HG03469 (cell line): ENCODE measurements around the gene ALDH2.
"Not testable (repeated sequence)": the region's sequence is repeated elsewhere in the genome, so short reads cannot be mapped to it uniquely, and the experiment has no call there.

Source experiments
- ATAC-seq: cut with Tn5 transposase; IDR thresholded peaks from one replicate; pipeline ENCODE4 v1.9.1; 2021; ENCODE audit warnings: mild to moderate bottlenecking, moderate library complexity, moderate number of reproducible peaks; ENCODE audit not compliant: unreplicated experiment

Gene ALDH2

DNA sequence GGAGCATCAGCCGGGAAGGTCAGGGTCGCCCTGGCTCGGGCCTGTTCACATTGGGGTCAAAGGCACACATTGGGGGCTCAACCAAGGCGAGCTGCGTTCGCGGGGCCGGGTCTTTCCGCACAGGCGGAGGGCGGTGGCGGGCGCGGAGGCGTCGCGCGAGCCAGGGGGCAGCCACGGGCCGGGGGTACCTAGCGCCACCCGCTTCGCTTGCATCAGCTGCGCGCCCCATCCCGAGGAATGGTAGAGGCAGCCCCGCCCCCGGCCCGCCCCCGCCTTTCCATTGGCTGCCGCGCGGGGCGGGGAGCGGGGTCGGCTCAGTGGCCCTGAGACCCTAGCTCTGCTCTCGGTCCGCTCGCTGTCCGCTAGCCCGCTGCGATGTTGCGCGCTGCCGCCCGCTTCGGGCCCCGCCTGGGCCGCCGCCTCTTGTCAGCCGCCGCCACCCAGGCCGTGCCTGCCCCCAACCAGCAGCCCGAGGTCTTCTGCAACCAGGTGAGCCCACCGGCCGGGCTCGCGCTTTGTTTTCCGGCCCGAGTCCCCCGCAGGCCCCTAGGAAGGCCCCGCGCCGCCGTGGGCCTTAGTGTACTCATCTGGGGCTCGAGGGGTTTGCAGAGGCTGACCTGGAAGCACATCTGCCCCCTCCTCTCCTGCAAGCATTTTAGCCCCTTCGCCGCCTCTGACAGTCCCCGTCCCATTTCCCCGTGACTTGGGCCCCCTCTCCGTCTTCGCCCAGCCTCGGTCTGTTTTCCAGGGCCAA lies at the start of gene ALDH2:
Gene ALDH2, plus strand, starts transcription at position 326 of the 754 bp plus-strand sequence. Its CDS starts 50 bp downstream, at position 376.
- no peak for ATAC-seq

DNA sequence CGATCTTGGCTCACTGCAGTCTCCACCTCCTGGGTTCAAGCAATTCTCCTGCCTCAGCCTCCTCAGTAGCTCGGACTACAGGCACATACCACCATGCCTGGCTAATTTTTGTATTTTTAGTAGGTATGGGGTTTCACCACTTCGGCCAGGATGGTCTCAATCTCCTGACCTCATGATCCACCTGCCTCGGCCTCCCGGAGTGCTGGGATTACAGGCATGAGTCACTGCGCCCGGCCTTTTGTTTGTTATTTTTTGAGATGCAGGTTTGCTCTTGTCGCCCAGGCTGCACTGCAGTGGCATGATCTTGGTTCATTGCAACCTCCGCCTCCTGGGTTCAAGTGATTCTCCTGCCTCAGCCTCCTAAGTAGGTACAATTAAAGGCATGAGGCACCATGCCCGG lies 47.4 kb upstream of the ALDH2 start:
- not testable (repeated sequence) for ATAC-seq

DNA sequence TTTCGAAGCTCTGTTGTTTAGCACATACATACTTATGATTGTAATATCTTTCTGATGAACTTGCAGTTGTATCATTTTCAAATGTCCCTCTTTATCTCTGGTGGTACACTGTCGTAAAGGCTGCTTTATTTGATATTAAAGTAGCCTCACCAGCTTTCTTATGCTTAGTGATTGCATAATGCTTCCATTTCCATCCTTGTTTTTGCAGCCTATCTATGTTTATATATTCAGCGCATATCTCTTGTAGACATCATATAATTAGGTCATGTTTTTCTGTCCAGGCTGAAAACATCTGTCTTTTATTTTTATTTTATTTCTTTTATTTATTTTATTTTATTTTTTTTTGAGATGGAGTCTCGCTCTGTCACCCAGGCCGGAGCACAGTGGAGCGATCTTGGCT lies 46.3 kb upstream of the ALDH2 start:
- ATAC-seq: no peak

DNA sequence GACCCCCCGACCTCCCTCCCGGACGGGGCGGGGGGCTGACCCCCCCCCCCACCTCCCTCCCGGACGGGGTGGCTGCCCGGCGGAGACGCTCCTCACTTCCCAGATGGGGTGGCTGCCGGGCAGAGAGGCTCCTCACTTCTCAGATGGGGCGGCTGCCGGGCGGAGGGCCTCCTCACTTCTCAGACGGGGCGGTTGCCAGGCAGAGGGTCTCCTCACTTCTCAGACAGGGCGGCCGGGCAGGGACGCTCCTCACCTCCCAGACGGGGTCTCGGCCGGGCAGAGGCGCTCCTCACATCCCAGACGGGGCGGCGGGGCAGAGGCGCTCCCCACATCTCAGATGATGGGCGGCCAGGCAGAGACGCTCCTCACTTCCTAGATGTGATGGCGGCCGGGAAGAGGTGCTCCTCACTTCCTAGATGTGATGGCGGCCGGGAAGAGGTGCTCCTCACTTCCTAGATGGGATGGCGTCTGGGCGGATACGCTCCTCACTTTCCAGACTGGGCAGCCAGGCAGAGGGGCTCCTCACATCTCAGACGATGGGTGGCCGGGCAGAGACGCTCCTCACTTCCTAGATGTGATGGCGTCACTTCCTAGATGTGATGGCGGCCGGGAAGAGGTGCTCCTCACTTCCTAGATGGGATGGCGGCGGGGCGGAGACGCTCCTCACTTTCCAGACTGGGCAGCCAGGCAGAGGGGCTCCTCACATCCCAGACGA lies 42.9 kb upstream of the ALDH2 start:
- ATAC-seq: not testable (repeated sequence)

DNA sequence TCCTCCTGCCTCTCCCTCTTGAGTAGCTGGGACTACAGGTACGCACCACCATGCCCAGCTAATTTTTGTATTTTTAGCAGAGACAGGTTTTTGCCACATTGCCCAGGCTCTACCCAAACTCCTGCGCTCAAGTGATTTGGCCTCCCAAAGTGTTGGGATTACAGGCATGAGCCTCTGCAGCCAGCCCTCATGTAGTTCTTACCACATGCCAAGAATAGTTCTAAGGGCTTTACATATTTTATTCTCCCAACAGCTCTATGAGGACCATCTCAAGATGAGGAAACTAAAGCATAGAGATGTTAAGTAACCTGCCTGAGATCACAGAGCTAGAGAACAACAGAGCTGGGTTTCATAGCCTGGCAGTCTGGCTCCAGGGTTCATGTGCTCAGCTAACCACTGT lies 37.9 kb upstream of the ALDH2 start:
- ATAC-seq: no peak

DNA sequence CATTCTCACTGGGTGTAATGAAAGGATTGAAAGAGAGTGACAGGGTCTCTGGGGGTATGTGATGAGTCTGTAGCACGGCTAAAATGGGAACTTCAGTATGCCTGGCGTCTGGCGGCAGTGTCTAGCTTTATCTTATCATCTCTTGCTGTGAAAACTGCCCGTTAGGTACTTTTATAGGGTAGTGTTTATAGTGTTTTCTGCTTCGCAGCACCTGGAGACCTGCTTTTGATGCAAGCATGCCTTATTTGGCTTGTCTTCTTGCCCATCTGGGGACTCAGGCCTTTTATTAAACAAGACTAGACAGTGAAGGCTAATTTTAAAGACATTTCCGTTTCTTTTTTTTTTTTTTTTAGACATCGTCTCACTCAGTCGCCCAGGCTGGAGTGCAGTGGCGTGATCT lies 36.3 kb upstream of the ALDH2 start:
- no peak for ATAC-seq

DNA sequence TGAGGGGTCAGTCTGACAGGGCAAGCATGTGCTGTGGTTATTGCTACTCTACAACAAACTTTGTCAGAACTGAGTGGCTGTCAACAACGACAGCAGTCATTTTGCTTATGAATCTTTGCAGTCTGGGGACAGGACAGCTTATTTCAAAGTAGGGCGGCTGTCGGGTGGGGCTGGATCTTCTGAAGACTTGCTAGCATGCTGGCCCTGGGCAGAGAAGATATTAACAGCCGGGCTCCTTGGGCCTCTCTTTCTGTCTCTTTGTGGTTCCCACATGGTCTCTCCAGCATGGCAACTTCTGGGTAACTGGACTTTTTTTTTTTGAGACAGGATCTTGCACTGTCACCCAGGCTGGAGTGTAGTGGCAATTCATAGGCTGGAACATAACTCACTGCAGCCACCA lies 33.9 kb upstream of the ALDH2 start:
- ATAC-seq: no peak

DNA sequence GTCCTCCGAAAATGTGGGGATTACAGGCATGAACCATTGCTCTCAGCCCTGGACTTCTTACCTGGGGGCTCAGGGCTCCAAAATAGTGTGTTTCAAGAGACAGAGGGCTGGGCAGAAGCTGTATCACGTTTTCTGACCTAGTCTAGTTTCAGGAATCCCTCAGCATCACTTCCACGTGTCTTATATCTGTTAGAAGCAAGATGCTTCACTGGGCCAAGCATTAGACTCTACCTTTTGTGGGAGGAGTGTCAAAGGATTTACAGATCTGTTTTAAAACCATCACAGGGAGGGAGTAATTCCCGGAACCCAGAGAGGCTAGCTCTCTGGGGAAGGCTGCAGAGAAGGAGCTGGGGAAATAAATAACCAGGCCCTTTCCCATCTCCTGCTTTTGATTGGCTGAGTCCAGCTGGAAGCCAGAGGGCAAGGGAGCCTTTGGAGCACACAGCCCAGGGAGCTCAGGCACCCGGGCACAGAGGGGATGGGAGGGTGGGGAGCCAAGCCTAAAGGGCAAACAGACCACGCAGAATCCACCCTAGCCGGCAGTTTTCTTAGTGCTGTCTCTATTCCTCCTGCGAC lies 33.3 kb upstream of the ALDH2 start:
- no peak for ATAC-seq

DNA sequence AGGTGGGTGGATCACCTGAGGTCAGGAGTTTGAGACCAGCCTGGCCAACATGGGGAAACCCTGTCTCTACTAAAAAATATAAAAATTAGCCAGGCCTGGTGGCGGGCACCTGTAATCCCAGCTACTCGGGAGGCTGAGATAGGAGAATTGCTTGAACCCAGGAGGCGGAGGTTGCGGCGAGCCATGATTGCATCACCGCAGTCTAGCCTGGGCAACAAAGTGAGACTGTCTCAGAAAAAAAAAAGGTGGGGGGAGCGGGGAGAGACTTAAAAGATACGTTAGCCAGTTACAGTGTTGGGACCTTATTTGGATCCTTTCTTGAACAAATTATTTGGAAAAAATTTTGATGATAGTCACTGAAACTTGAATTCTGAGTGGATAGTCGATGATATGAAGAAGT lies 27.2 kb upstream of the ALDH2 start:
- not testable (repeated sequence) for ATAC-seq

DNA sequence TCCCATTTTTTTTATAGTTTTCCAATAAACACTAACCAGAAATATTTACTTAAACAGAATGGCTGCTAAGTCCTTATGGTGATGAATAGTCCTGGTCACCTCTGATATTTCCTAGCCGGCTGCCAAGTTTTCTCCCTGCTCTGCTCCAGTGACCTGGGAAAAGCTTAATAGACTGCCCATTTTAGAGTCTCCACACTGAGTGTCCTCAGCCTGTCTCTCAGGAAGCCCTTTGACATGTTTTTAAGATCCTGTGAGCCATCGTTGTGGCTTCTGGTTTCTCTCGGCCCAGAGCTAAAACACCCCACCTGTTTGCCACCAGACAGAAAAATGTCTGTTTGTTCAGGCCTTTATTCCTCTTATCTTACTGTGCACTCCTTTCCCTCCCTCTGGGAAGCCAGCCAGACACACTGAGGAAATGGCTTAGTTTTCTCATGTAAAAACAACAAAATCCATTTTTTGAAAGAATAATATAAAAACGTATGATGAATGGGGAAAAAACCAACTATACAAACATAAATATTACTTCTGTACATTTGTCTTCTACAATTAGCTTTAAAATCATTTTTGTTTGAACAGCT lies 25.4 kb upstream of the ALDH2 start:
- ATAC-seq: no peak

DNA sequence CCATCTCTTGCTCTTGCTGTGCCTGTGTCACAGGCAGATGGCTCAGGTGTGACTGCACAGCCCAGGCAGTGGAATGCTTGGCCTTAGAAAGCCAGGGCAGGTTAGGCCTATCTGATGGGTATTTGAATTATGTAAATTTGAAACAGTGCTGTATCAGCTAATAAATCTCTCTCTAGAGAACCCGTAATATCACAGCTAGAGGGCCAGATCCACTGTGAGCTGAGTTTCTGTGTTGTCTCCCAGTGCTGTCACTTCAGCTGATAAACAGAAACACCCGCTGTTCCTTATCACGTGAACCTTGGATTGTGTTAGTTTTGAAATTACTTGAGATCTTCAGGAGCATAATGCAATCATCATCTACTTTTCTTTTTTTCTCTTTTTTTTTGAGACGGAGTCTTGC lies 21.5 kb upstream of the ALDH2 start:
- ATAC-seq: no peak

DNA sequence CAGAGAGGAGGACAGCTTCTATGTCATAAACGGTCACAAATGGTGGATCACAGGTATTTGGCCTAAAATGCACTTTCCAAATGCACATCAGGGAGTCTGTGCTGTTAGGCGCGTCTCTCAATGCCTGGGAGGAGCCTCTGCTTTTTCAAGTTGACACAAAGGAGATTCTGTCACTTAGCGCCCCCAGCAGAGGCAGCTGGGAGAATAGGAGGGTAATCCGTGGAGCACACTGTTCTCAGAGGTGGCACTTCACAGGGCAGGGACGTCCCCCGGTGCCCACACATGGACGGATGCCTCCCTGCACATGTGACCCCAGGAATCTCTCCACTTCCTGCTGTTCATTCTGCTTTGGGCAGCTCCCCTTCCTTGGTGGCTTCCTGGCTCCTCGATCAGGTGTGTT lies 19.4 kb upstream of the ALDH2 start:
- no peak for ATAC-seq

DNA sequence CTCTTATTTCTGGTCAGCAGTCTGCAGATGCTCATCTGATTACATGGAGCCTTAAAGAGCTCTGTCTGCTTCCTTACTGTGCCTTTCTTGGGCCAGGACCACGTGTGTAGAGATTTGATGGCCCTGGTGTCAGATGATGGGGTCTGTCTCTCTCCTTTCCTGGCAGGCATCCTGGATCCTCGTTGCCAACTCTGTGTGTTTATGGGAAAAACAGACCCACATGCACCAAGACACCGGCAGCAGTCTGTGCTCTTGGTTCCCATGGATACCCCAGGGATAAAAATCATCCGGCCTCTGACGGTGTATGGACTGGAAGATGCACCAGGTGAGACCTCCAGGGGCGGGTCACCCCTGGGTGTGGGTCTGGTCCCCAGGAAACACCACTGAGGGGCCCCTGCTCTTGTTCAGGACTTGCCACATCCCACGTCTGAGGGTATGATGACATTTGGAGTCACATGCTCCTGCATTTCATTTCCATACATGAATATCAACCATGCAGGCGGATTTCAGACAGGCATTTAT lies 18.5 kb upstream of the ALDH2 start:
- no peak for ATAC-seq

DNA sequence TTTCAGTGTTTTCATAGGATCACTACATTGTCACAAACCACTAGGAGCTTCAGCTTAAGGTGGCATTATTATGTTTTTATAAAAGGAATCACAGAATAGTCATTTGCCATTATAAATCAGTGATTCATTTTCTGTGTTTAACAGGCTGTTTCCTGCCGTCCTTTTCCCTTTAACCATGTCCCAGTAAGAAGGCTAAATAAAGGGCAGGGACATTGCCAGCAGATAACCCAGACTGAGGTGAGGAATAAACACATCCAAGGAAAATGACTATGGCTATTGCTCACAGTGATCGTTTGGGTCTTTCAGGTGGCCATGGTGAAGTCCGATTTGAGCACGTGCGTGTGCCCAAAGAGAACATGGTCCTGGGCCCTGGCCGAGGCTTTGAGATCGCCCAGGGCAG lies 17.9 kb upstream of the ALDH2 start:
- ATAC-seq: no peak

DNA sequence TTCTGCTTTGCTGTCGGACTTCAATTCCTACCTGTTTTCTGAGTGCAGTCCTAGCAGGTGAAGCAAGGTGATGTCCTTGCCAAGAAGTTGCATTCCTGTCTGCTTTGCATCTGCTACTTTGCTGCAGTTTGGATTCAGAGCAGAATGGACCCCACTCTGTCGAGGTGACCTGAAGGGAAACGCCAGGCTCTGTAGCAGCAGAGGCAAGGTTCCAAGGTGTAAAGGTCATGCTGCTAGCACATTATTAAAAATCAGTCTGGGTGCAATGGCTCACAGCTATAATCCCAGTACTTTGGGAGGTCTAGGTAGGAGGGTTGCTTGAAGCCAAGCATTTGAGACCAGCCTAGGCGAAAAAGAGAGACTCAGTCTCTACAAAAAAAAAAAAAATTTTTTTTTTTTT lies 17.3 kb upstream of the ALDH2 start:
- ATAC-seq: no peak

DNA sequence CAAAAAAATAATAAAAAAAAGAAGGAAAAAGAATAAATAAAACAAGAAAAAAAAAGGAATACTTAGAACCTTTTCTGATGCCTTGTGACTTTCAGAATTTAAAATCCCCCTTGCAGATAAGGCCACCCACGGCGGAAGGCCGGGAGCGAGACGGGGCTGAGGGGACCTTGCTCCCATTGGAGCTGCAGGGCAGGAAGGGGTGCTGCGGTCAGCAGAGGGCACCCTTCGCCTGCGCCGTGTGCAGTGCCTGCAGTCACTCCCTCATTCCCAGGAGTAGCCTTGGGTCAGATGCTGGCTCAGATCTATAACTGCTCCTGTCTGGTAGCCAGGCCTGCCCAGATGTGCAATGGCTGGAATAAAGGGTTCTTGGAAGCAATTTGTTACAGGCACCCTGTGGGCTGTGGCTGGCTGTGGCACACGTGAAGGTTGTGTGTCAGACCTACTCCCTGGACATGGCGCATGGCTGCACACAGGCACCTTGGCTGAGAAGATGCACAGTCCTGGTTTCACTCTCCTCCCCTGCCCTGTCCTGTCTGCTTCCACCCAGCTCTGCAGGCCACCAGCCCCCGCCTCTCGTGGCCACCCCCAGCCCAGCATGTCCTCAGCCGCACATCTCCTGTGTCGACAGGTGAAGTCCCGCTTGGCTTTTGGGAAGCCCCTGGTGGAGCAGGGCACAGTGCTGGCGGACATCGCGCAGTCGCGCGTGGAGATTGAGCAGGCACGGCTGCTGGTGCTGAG lies 13.4 kb upstream of the ALDH2 start:
- ATAC-seq: no peak

DNA sequence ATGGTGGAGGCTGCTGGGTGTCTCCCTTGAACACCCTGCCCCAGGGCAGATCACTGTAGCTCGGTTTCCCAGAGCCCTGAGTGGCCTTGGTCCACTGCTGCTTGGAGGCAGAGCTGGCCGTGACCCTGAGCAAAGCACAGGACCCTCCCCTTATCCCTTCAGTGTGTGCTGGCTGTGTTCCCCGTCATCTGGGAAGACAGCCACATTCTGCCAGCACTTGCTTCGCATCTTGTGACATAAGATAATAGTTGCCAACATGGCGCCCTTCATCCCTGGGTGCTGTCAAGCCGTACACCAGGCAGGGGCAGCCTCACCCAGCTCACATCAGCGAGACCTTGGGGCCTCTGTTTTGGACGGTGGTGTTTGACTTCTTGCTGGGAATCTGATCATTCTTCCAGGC lies 12.1 kb upstream of the ALDH2 start:
- no peak for ATAC-seq

DNA sequence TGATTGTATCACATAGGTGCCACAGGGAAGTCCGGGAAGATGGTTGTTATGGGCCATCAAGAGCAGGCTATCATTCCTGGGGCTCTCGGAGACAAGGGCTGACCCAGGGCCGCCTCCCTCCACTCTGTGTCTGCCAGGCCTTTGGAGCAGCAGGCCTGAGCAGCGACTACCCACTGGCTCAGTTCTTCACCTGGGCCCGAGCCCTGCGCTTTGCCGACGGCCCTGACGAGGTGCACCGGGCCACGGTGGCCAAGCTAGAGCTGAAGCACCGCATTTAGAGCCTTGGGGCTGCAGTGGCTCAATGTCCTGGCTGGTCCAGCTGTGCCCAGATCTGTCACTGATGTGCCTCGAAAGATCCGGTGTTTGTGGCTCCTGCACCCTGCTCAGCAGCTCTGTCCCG lies 10.5 kb upstream of the ALDH2 start:
- ATAC-seq: no peak

DNA sequence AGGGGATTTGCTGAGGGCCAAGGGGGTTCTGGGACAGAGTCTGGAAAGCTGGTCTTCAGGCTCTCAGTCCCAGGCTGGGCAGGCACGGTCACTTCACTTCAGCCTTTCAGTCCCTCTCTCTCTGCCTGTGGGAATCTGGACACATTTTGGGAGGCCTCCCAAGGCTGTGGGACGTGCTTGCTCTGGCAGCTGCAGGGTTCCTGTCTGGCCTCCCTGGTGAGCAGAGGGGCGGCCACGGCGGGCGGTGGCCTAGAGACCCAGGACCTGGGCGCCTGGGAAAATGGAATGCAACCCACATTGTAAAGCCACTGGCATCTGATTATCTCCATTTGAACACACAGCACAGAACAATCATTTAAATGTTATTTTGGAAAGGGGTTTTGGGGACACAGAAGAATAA lies 10.1 kb upstream of the ALDH2 start:
- ATAC-seq: no peak

DNA sequence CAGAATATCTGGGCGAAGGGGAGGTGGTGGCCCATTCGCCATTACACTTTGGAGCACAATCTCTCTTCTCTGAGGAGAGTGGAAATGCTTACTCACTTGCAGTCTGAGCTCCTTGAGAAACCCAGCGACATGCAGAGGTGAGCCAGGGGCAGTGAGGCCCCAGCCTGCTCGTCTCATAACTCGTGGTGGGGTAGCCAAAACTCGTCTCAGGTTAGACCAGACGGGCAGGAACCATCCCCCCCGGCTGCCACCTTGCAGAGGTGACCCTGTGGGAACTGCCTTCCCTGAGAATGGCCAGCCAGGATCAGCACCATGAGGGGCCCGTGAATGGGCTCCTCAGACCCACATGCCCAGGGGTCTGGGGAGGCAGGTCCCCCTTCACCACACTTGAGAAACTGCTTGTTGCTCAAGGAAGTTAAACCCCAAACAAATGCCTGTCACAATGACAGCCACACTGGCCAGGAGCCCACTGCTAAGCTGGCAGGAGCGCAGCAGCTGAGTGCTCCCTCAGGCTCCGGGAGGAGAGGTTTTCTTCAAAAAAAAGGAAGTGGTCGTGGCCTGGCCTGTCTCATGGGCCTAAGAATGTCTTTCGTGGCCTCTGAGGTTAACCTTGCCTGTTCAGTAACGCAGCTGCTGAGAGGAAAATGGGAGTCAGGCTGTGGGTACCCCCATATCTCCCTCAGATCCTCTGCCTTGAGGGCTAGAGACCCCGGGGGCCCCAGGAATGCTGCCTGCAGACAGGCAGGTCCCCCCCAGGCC lies 9.2 kb upstream of the ALDH2 start:
- no peak for ATAC-seq
